ENCODE measurements around the gene POLR2H.

The POLR2H gene

DNA sequence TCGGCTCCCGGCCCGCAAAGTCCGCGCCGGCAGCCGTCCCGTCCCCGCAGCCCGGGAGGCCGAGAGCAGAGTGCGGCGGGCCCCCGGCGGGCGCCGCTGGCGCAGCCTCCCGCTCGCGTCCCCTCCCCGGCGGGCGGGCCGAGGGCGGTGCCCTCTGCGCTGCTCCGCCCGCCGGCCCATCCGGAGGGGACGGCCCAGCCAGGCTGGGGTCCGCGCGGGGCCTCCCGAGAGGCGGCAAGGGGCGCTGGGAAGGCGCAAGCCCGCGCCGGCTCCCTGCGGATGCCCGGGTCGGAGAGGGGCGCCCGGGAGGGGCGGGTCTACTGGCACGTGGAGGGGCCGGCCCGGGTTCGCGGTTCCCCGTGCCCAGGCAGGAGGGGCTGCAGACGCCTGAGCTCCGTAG lies at the start of gene POLR2H, which contains the start of gene CLCN2:
POLR2H (plus strand) TSS at position 179 of the 400 bp plus-strand sequence. CDS start 1,783 bp downstream, outside the sequence.
CLCN2 (minus strand) TSS at position 74 of the 400 bp plus-strand sequence. CDS start 126 bp downstream, outside the sequence.
- peak; percentile 19 to 34 for DNase-seq (ENCODE audit: low read depth in 1 of 2, low spot score in 1 of 2)

DNA sequence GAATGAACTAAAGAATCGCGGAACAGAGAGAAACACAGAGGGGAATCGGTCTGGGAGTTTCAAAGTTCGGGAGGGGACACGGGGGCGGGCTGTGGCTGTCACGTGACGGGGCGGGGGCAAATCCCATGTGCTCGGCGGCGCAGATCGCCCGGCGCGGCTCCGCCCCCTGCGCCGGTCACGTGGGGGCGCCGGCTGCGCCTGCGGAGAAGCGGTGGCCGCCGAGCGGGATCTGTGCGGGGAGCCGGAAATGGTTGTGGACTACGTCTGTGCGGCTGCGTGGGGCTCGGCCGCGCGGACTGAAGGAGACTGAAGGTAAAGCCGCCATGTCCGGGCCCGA lies 47.2 kb upstream of the POLR2H start, which contains the start of gene EIF4G1:
EIF4G1 (plus strand) TSS at position 244 of the 337 bp plus-strand sequence. CDS start 1,191 bp downstream, outside the sequence.
- peak; percentile 83 to 90 for DNase-seq (ENCODE audit: low read depth in 1 of 2, low spot score in 1 of 2)

DNA sequence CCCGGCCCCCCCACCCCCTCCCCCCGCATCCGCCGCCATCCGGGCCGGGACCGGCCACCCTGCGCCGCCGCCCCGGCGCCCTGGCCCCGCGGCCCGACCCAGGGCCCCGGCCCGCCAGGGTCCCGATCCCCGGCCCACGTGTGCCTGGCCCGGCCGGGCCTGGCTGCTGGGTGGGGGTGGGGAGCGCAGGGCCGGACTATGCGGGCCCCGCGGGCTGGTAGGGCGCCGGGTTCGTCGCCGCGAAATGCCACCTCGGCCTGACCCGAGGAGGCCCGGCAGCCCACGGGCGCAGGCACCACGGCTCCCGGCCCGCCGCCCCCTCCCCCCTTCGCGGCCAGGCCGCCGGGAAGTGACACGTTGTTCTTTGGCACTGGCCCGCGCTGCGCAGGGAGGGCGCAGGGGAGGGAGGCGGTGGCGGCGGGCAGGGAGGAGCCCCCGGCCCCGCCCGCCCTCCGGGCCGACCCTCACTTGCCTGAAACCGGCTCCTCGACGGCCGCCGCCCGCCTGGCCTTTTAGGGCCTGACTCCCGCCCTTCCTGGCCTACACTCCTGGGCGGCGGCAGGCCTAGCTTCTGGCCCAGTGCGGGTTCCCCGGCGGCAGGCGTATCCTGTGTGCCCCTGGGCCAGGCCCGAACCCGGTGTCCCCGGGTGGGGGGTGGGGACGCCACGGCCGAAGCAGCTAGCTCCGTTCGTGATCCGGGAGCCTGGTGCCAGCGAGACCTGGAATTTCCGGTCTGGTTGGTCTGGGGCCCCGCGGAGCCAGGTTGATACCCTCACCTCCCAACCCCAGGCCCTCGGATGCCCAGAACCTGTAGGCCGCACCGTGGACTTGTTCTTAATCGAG lies 46.6 kb upstream of the POLR2H start:
- peak; percentile 36 to 53 for DNase-seq (ENCODE audit: low read depth in 1 of 2, low spot score in 1 of 2)

DNA sequence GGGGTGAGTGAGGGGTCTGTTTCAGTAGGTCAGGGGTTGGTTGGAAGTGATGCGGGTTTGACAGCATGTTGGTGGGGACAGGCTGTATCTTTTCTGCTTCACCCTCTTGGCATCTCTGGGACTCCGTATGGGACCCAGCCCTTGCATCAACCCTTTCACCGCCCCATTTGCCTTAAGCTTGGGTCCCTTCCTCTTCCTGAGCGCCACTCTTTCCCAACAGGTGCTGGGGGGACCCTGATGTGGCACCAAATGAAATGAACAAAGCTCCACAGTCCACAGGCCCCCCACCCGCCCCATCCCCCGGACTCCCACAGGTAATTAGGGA lies 46.0 kb upstream of the POLR2H start:
- no peak for DNase-seq (ENCODE audit: low read depth in 1 of 2, low spot score in 1 of 2)

DNA sequence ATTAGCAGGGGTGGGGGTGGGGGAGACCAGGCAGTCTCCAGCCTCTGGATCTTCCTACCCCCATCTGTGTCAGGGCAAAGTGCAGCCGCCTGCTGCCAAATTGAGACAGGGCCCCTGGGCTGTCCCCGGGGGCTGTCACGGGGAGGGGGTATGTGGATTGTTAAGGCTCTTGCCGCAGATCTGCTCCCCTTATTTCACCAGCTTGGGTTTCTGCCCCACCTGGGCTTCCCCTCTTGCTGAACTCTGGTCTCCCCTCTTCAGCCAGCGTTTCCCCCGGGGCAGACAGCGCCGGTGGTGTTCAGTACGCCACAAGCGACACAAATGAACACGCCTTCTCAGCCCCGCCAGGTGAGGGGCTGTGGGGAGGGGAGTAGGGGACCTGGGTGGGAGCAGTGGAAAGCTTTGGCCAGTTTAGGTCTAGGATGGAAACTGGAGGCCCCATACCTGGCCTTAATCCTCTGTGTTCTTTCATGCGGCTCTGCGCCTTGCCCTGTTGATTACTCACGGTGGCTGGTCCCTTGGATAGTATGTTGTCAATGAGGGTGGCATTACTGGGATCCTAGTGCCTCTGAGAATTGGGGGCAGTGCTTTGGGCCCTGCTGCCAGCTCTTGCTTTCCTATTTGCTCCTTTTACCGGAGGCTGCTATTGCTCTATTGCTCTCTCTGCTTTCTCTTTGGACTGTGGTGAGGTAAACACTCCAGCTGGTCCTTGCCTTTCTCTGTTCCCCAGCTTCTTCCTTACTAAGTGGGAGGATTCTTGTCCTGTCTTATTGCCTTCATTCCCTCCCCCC lies 45.4 kb upstream of the POLR2H start:
- no peak for DNase-seq (ENCODE audit: low read depth in 1 of 2, low spot score in 1 of 2)

DNA sequence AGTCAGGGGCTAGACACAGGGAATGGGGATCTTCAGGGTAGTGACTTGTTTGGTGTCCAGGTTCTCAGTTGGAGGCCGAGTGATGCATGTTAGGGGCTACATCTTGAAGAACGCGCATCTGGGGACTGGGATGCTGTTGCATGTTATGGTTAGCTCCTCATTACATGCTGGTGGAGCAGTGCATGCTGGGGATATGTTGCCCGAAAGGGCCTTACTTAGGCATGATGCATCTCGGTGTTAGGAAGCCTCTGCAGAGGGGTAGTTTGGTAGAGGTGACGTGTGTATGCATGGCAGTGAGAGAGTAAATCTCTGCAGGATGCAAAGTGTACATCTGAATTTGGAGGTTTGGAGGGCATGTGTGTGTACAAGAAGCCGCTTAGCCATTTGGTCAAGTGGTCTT lies 44.7 kb upstream of the POLR2H start:
- DNase-seq (ENCODE audit: low read depth in 1 of 2, low spot score in 1 of 2), result no peak

DNA sequence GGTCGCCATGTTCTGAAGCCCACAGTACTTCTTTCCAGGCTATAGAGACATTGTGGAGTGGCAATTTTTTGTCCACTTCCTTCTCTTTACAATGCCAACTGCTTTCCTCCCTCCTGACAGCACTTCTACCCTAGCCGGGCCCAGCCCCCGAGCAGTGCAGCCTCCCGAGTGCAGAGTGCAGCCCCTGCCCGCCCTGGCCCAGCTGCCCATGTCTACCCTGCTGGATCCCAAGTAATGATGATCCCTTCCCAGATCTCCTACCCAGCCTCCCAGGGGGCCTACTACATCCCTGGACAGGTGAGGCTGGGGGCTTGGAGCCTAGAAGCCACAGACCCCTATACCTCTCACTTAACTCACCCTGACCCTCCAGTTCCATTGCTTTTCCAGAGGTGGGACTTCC lies 44.3 kb upstream of the POLR2H start:
- DNase-seq (ENCODE audit: low read depth in 1 of 2, low spot score in 1 of 2), result no peak

DNA sequence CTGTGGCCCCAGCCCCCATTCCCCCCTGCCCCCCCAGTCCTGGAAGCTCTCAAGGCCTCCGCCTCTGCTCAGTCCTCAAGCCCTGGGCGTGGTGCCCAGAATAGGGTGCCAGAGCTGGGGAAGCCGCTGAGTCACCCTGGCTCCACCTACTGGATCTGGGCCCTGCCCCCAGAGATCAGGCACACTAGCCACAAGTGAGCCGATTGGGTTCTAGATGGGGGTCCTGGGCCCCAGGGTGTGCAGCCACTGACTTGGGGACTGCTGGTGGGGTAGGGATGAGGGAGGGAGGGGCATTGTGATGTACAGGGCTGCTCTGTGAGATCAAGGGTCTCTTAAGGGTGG lies 41.4 kb upstream of the POLR2H start:
- no peak for DNase-seq (ENCODE audit: low read depth in 1 of 2, low spot score in 1 of 2)

DNA sequence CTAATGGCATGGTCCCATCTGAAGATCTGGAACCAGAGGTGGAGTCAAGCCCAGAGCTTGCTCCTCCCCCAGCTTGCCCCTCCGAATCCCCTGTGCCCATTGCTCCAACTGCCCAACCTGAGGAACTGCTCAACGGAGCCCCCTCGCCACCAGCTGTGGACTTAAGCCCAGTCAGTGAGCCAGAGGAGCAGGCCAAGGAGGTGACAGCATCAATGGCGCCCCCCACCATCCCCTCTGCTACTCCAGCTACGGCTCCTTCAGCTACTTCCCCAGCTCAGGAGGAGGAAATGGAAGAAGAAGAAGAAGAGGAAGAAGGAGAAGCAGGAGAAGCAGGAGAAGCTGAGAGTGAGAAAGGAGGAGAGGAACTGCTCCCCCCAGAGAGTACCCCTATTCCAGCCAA lies 39.8 kb upstream of the POLR2H start:
- DNase-seq (ENCODE audit: low read depth in 1 of 2, low spot score in 1 of 2), result no peak

DNA sequence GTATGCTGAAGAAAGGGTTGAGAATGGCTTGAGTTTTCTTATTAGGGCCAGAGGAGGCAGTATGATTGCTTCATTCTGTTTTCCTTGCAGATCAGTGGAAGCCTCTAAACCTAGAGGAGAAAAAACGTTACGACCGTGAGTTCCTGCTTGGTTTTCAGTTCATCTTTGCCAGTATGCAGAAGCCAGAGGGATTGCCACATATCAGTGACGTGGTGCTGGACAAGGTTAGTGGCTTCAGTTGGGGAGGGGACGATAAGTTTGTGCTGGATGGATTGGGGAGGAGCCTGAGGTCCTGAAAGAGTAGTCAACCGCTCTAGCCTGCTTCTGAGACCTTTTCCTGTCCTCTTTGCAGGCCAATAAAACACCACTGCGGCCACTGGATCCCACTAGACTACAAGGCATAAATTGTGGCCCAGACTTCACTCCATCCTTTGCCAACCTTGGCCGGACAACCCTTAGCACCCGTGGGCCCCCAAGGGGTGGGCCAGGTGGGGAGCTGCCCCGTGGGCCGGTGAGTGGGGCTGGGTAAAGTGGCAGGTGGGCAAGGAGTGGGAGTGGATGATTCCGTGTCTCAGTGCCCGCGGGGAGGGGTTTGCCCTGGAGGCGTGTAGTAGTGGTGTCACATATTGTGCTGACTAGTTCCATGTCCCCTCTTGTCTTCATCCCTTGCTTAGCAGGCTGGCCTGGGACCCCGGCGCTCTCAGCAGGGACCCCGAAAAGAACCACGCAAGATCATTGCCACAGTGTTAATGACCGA lies 38.6 kb upstream of the POLR2H start:
- no peak for DNase-seq (ENCODE audit: low read depth in 1 of 2, low spot score in 1 of 2)

DNA sequence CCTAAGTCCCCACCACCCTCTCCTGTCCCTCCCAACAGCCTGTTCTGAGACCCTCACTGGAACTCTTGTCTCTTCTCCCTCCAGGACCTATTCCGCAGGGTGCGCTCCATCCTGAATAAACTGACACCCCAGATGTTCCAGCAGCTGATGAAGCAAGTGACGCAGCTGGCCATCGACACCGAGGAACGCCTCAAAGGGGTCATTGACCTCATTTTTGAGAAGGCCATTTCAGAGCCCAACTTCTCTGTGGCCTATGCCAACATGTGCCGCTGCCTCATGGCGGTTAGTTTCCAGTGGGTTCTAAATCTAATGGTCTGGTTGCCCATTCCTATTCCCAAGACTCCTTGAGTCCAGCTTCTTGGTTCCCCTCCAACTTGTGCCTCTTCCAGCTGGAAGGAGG lies 37.8 kb upstream of the POLR2H start:
- DNase-seq (ENCODE audit: low read depth in 1 of 2, low spot score in 1 of 2), result no peak

DNA sequence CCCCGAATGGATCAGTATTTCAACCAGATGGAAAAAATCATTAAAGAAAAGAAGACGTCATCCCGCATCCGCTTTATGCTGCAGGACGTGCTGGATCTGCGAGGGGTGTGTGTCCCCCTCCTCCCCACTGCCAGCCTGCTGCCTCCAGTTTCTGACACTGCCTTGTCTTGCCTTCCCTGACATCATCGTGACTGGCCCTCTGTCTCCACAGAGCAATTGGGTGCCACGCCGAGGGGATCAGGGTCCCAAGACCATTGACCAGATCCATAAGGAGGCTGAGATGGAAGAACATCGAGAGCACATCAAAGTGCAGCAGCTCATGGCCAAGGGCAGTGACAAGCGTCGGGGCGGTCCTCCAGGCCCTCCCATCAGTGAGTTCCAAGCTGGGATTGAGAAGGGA lies 36.2 kb upstream of the POLR2H start:
- no peak for DNase-seq (ENCODE audit: low read depth in 1 of 2, low spot score in 1 of 2)

DNA sequence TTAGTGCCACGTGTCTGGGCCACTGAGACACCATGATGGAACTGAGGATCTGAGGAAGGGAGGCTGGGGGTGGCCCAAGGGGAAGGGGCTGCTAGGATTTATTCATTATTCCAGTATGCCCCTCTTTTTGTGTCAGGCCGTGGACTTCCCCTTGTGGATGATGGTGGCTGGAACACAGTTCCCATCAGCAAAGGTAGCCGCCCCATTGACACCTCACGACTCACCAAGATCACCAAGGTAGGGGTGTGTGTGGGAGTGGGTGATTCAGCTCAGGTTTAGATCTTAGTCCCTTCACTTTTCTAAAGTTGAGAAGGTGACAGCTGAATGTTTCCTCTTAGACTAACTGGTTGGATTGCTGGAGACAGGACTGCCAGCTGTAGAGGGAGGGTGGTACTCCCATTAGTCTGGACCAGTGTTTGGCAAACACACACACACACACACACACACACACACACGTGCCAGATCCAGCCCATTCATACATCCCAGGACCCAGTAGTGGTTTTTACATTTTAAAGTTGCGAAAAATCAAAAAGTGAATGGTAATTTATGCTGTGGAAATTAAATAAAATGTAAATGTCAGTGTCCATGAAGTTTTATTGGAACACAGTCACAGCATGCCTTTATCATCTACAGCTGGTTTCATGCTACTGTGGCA lies 35.7 kb upstream of the POLR2H start:
- no peak for DNase-seq (ENCODE audit: low read depth in 1 of 2, low spot score in 1 of 2)

DNA sequence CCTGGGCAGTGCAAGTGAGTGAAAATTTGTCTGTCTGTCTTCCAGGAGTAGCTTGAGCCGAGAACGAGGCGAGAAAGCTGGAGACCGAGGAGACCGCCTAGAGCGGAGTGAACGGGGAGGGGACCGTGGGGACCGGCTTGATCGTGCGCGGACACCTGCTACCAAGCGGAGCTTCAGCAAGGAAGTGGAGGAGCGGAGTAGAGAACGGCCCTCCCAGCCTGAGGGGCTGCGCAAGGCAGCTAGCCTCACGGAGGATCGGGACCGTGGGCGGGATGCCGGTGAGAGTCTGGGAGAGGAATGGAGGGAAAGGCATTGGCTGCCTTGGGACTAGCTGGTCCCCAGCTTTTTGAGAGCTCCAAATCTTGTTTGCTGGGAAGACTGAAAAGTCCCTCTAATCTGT lies 34.3 kb upstream of the POLR2H start:
- DNase-seq (ENCODE audit: low read depth in 1 of 2, low spot score in 1 of 2), result no peak

DNA sequence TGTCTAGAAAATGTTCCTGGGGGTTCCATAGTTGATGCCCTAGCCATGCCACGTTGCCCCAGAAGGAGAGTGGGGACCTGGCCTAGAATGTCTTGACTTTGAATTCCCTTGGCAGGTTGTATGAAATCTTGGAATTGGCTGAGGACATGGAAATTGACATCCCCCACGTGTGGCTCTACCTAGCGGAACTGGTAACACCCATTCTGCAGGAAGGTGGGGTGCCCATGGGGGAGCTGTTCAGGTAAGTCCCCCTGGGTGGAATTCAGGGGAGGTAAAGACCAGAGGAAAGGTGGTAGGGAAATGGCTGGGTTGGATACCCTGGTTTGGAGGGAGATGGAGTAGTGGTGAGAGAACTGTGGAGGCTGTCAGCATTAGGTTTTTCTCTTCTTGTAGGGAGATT lies 33.0 kb upstream of the POLR2H start:
- DNase-seq (ENCODE audit: low read depth in 1 of 2, low spot score in 1 of 2), result no peak

DNA sequence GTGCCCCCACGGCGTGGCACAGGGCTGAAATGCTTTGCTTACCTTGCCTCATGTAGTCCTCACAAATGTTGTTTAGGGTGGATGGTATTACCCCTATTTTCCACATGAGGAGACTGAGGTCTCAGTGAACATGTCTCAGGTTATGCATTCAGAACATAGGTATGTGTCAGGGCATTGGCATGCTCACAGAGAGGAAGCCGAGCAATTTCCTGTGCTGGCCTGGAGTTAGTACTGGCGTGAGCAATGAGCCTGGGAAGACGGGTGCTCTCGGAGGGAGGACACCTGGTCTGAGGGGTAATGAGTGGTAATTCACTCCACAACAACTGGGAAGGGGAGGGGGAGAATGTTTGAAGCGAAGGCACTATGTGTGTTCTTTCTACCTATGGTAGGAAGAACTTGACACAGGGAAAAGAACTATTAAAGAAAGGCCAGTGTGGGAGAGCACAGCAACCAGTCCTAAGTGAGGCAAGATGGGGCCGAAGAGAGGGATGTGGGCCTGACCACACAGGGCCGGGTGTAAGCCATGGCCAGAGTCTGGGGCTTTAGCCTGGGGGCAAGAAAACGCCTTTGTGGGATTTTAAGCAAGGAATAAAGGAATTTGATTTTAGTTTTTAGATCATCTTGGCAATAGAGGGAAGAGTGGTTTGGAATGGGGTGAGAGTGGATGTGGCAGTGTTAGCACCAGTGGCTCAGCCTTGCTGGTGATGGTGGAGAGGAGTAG lies 29.0 kb upstream of the POLR2H start:
- no peak for DNase-seq (ENCODE audit: low read depth in 1 of 2, low spot score in 1 of 2)

DNA sequence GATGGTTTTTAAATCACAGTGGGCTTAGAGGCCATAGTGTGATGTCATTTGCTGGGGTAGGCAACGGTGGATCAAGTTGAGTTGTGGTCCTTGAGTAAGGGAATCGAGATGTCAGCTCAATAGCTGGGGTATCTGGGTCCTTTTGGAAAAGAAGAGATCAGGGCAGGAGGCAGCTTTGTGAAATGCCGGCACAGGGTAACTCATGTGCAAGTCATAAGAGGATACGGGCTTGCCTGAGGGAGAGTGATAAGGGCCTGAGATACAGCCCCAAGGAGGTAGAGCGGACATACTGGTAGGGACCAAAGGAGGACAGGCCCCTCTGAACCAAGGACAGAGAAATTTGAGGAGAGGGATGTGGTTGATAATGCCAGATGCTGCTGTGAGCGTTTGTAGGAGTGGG lies 28.3 kb upstream of the POLR2H start:
- no peak for DNase-seq (ENCODE audit: low read depth in 1 of 2, low spot score in 1 of 2)

DNA sequence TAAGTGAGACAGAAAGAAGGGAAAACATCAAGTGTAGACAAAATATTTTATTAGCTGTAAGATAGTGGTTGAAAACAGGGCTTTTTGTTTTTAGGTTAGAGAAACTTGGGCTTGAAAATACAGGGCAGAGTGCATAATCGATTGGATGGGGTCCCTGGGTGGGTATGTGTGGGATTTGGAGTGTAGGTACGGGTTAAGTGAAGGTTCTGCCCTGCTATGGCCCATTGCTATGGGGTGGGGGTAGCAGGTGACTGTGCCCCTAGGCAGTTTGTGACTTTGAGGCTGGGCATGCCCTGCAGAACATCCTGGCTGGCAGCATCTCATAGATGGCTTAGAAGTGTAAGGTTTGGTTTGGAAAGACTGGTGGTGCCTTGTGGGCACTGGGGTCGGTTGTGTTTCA lies 27.8 kb upstream of the POLR2H start:
- no peak for DNase-seq (ENCODE audit: low read depth in 1 of 2, low spot score in 1 of 2)

DNA sequence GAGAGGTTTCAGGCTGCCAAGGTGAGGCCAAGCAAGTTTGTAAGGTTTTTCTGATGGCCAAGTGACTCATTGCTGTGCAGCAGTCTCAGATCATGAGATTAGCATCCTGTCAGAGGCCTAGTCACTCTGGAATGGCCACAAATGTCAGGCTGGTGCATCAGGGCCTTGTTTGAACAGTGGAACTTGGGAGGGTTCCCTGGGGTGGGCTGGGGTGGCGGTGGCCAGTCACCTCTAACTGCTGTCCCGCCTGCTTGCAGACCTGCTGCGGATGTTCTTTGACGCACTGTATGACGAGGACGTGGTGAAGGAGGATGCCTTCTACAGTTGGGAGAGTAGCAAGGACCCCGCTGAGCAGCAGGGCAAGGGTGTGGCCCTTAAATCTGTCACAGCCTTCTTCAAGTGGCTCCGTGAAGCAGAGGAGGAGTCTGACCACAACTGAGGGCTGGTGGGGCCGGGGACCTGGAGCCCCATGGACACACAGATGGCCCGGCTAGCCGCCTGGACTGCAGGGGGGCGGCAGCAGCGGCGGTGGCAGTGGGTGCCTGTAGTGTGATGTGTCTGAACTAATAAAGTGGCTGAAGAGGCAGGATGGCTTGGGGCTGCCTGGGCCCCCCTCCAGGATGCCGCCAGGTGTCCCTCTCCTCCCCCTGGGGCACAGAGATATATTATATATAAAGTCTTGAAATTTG lies 26.9 kb upstream of the POLR2H start:
- no peak for DNase-seq (ENCODE audit: low read depth in 1 of 2, low spot score in 1 of 2)

DNA sequence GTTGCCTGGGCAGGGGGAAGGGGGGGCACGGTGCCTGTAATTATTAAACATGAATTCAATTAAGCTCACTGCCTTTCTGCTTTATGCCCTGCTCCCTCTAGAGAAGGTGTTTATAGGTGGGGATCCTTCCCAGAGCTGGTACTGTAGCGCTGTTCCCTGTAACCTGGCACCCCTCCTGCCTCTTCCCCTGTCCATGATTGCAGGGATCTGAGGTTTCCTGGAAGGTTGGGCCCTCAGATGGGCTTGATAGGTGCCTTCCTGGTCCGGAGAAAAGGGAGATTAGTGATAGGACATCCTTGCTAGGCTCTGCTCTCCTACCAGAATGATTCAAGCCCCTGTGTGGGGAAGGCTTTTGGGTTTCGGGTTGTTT lies 26.2 kb upstream of the POLR2H start:
- DNase-seq (ENCODE audit: low read depth in 1 of 2, low spot score in 1 of 2), result no peak

Data from stimulated activated CD4-positive, alpha-beta T cell treated with anti-CD3 and anti-CD28 coated beads, Interleukin-15, amount 100 ng/mL, for 1 hour (primary cell).